HEK293 (cell line): ENCODE measurements around the gene C1orf56.

Source experiments
- BCL11B ChIP-seq: fragments of 450-650 bp; formaldehyde crosslinking; IDR thresholded peaks from 2 replicates; pipeline ENCODE4 v1.5.1; 2016; ENCODE audit warnings: low read depth, missing biosample characterization, missing genetic modification characterization
- KLF17 ChIP-seq: fragments of 450-650 bp; formaldehyde crosslinking; IDR thresholded peaks from 2 replicates; pipeline ENCODE4 v1.5.1; 2016; ENCODE audit warnings: missing biosample characterization, missing genetic modification characterization
- PRDM2 ChIP-seq: fragments of 450-650 bp; formaldehyde crosslinking; IDR thresholded peaks from 2 replicates; pipeline ENCODE4 v1.5.1; 2016; ENCODE audit warnings: missing biosample characterization, missing genetic modification characterization, borderline replicate concordance
- SCRT1 ChIP-seq: fragments of 450-650 bp; formaldehyde crosslinking; IDR thresholded peaks from 2 replicates; pipeline ENCODE4 v1.5.1; 2016; ENCODE audit warnings: missing biosample characterization, missing genetic modification characterization, borderline replicate concordance
- SCRT2 ChIP-seq: fragments of 450-650 bp; formaldehyde crosslinking; IDR thresholded peaks from 2 replicates; pipeline ENCODE4 v1.5.1; 2016; ENCODE audit warnings: missing biosample characterization, missing genetic modification characterization
- SP2 ChIP-seq: fragments of 450-650 bp; formaldehyde crosslinking; IDR thresholded peaks from 2 replicates; pipeline ENCODE4 v1.5.1; 2016; ENCODE audit warnings: missing biosample characterization, missing genetic modification characterization
- TCF7L2 ChIP-seq: IDR thresholded peaks from 2 replicates; pipeline ENCODE4 v1.6.1; 2011; ENCODE audit warnings: low read depth, mild to moderate bottlenecking, inconsistent platforms, low read length, moderate library complexity, borderline replicate concordance
- ZBTB1 ChIP-seq: fragments of 450-650 bp; formaldehyde crosslinking; IDR thresholded peaks from 2 replicates; pipeline ENCODE4 v1.5.1; 2016; ENCODE audit warnings: missing biosample characterization, missing genetic modification characterization
- ZBTB20 ChIP-seq: fragments of 450-650 bp; formaldehyde crosslinking; IDR thresholded peaks from 2 replicates; pipeline ENCODE4 v1.5.1; 2016; ENCODE audit warnings: missing biosample characterization, missing genetic modification characterization
- ZBTB21 ChIP-seq: fragments of 450-650 bp; formaldehyde crosslinking; IDR thresholded peaks from 2 replicates; pipeline ENCODE4 v1.5.1; 2017; ENCODE audit warnings: missing biosample characterization, missing genetic modification characterization
- ZBTB26 ChIP-seq: fragments of 450-650 bp; formaldehyde crosslinking; optimal IDR thresholded peaks from 2 replicates; pipeline ENCODE3; 2016; ENCODE audit warnings: missing biosample characterization, mild to moderate bottlenecking, missing genetic modification characterization
- ZNF114 ChIP-seq: fragments of 450-650 bp; formaldehyde crosslinking; IDR thresholded peaks from 2 replicates; pipeline ENCODE4 v1.5.0; 2017; ENCODE audit warnings: missing biosample characterization, missing genetic modification characterization
- ZNF138 ChIP-seq: fragments of 450-650 bp; formaldehyde crosslinking; IDR thresholded peaks from 2 replicates; pipeline ENCODE4 v1.5.1; 2016; ENCODE audit warnings: missing biosample characterization, missing genetic modification characterization, borderline replicate concordance
- ZNF16 ChIP-seq: fragments of 450-650 bp; formaldehyde crosslinking; IDR thresholded peaks from 2 replicates; pipeline ENCODE4 v1.5.1; 2016; ENCODE audit warnings: low read depth, missing biosample characterization, missing genetic modification characterization
- ZNF214 ChIP-seq: fragments of 450-650 bp; formaldehyde crosslinking; IDR thresholded peaks from 2 replicates; pipeline ENCODE4 v1.5.1; 2017; ENCODE audit warnings: missing biosample characterization, mild to moderate bottlenecking, missing genetic modification characterization, borderline replicate concordance
- ZNF366 ChIP-seq: fragments of 450-650 bp; formaldehyde crosslinking; conservative IDR thresholded peaks from 2 replicates; pipeline ENCODE4 v1.5.1; 2016; ENCODE audit warnings: missing biosample characterization, missing genetic modification characterization
- ZNF404 ChIP-seq: fragments of 450-650 bp; formaldehyde crosslinking; IDR thresholded peaks from 2 replicates; pipeline ENCODE4 v1.5.1; 2017; ENCODE audit warnings: missing biosample characterization, missing genetic modification characterization
- ZNF433 ChIP-seq: fragments of 450-650 bp; formaldehyde crosslinking; IDR thresholded peaks from 2 replicates; pipeline ENCODE4 v1.5.1; 2016; ENCODE audit warnings: missing biosample characterization, missing genetic modification characterization, low read depth
- ZNF48 ChIP-seq: fragments of 450-650 bp; formaldehyde crosslinking; IDR thresholded peaks from 2 replicates; pipeline ENCODE4 v1.5.1; 2016; ENCODE audit warnings: missing biosample characterization, missing genetic modification characterization
- ZNF530 ChIP-seq: fragments of 450-650 bp; formaldehyde crosslinking; IDR thresholded peaks from 2 replicates; pipeline ENCODE4 v1.5.1; 2016; ENCODE audit warnings: low read depth, missing biosample characterization, missing genetic modification characterization
- ZNF600 ChIP-seq: fragments of 450-650 bp; formaldehyde crosslinking; IDR thresholded peaks from 2 replicates; pipeline ENCODE4 v1.5.1; 2016; ENCODE audit warnings: missing biosample characterization, missing genetic modification characterization
- ZNF623 ChIP-seq: fragments of 450-650 bp; formaldehyde crosslinking; IDR thresholded peaks from 2 replicates; pipeline ENCODE4 v1.5.1; 2016; ENCODE audit warnings: missing biosample characterization, missing genetic modification characterization
- ZNF639 ChIP-seq: fragments of 450-650 bp; formaldehyde crosslinking; IDR thresholded peaks from 2 replicates; pipeline ENCODE4 v1.5.1; 2016; ENCODE audit warnings: missing biosample characterization, missing genetic modification characterization
- ZNF645 ChIP-seq: fragments of 450-650 bp; formaldehyde crosslinking; IDR thresholded peaks from 2 replicates; pipeline ENCODE4; 2016; ENCODE audit warnings: missing biosample characterization, missing genetic modification characterization
- ZNF704 ChIP-seq: fragments of 450-650 bp; formaldehyde crosslinking; IDR thresholded peaks from 2 replicates; pipeline ENCODE4 v1.5.1; 2016; ENCODE audit warnings: missing biosample characterization, missing genetic modification characterization
- ZNF768 ChIP-seq: fragments of 450-650 bp; formaldehyde crosslinking; IDR thresholded peaks from 2 replicates; pipeline ENCODE4 v1.5.1; 2018; ENCODE audit warnings: missing biosample characterization, mild to moderate bottlenecking, missing genetic modification characterization
- ZNF776 ChIP-seq: fragments of 450-650 bp; formaldehyde crosslinking; IDR thresholded peaks from 2 replicates; pipeline ENCODE4 v1.5.0; 2017; ENCODE audit warnings: missing biosample characterization, missing genetic modification characterization, borderline replicate concordance

Gene C1orf56

GRCh38 chr1:151059109-151060006, 11.8 kb downstream of the C1orf56 start, which contains the start of gene CDC42SE1 (continued):
- no peak for TF ChIP-seq ZNF530 (tag by site-specific recombination)
- TF ChIP-seq ZNF214 (tag by site-specific recombination) = no peak
- 0 out of 2 replicates have a peak, but pooled peaks have one; percentile 25 for TF ChIP-seq ZBTB21 (tag by site-specific recombination)
- TF ChIP-seq ZBTB20 (tag by site-specific recombination) = peak; percentile 97
- TF ChIP-seq ZNF776 (tag by site-specific recombination) = no peak
- peak; percentile 28; the same call in 1 of the 2 replicates for TF ChIP-seq ZNF639 (tag by site-specific recombination)
- peak; percentile 22; the same call in 1 of the 2 replicates for TF ChIP-seq ZNF623
- TF ChIP-seq PRDM2 (tag by site-specific recombination) = no peak
- no peak for TF ChIP-seq ZNF138
- no peak for TF ChIP-seq ZNF114 (tag by site-specific recombination)
- peak; percentile 79 for TF ChIP-seq ZNF600 (tag by site-specific recombination)
- TF ChIP-seq ZNF16 (tag by site-specific recombination) = no peak
- TF ChIP-seq TCF7L2 = no peak
- peak; percentile 76 for TF ChIP-seq SP2
- no peak for TF ChIP-seq ZNF48 (tag by site-specific recombination)
- no peak for TF ChIP-seq ZNF645 (tag by site-specific recombination)
- 0 out of 2 replicates have a peak, but pooled peaks have one; percentile 21 for TF ChIP-seq SCRT2 (tag by site-specific recombination)
- TF ChIP-seq ZBTB1 (tag by site-specific recombination) = no peak; the same call in 1 of the 2 replicates
- peak; percentile 61 for TF ChIP-seq KLF17 (tag by site-specific recombination)
- TF ChIP-seq ZNF366 = no peak
- TF ChIP-seq SCRT1 (tag by site-specific recombination) = no peak
- peak; percentile 89; the same call in 1 of the 2 replicates for TF ChIP-seq ZNF704 (tag by site-specific recombination)
- 0 out of 2 replicates have a peak, but pooled peaks have one; percentile 47 for TF ChIP-seq BCL11B (tag by site-specific recombination)
- TF ChIP-seq ZNF404 = no peak
- no peak; the same call in 1 of the 2 replicates for TF ChIP-seq ZNF433 (tag by site-specific recombination)
- no peak for TF ChIP-seq ZNF768
- TF ChIP-seq ZBTB26 (tag by site-specific recombination) = peak; percentile 99
